Esophagus squamous epithelium (tissue), 5 donors: ENCODE results near the gene THBS3. TPM values are rescaled to one million over a fixed set of nuclear protein-coding genes. Genes with fewer than 3 reads are reported as not detected.

ENCODE experiments used
- DNase-seq: peaks from one replicate; lab custom pipeline; 2025; lab: John Stamatoyannopoulos, UW
- H3K27ac ChIP-seq, 4 donors: fragments of 200-600 bp; sonication (generic); one replicate each; pipeline ENCODE4 v1.5.1; 2016 to 2019; ENCODE audit warnings: mild to moderate bottlenecking in 1 of 4
- H3K27me3 ChIP-seq, 4 donors: fragments of 200-600 bp; sonication (generic); 1 replicate in 3 of 4; 2 replicates in 1 of 4; pipeline versions ENCODE4 v1.5.1 to v1.6.0; 2017 to 2021; ENCODE audit warnings: antibody characterized with exemption in 1 of 4
- H3K36me3 ChIP-seq, 3 donors: fragments of 200-600 bp; sonication (generic); one replicate each; pipeline ENCODE4 v1.5.1; 2016 to 2019
- H3K4me1 ChIP-seq, 3 donors: fragments of 200-600 bp; sonication (generic); one replicate each; pipeline ENCODE4 v1.5.1; 2017 to 2019
- H3K4me3 ChIP-seq, 4 donors: fragments of 200-600 bp; sonication (generic); 1 replicate in 3 of 4; 2 replicates in 1 of 4; pipeline ENCODE4 v1.5.1; 2016 to 2019; ENCODE audit warnings: mild to moderate bottlenecking in 2 of 4, moderate library complexity in 1 of 4
- H3K9me3 ChIP-seq, 3 donors: fragments of 200-600 bp; sonication (generic); one replicate each; pipeline ENCODE4 v1.5.1; 2016 to 2019
- CTCF ChIP-seq, 6 experiments: fragments of 450-650 bp in 4 of 6; fragments of 200-600 bp in 2 of 6; sonication (generic) in 2 of 6; IDR thresholded peaks; one replicate each; pipeline ENCODE4 v1.5.1; 2016 to 2019; ENCODE audit warnings: antibody characterized with exemption in 6 of 6, mild to moderate bottlenecking in 4 of 6, moderate library complexity in 4 of 6
- POLR2A ChIP-seq, 4 donors: fragments of 450-650 bp; IDR thresholded peaks; one replicate each; pipeline ENCODE4 v1.6.1; 2017; ENCODE audit warnings: antibody characterized with exemption in 4 of 4, mild to moderate bottlenecking in 4 of 4, moderate library complexity in 3 of 4
- WGBS, 2 donors: methylation state at CpG; one replicate each; pipeline ENCODE4 v1.1.5; 2018; 5-methylcytosine and 5-hydroxymethylcytosine counted together
- intact Hi-C: fragments of 100-400 bp; cut with DNase I; formaldehyde crosslinking; loops from one replicate; pipeline ENCODE4 v1.15.0; 2022
- total RNA-seq, 4 donors: library from RNA; depleted of rRNA; stranded (reverse); fragments of >200 nt; gene quantifications; one replicate each; pipeline ENCODE4 v1.1.0, GENCODE V29; 2016
- donor health status: DM: yes; HTN: yes; CAD: no.

Gene THBS3
- total RNA-seq, 4 donors from 2014 or later: 8.7 to 18.5 (median 11.1) TPM

DNA sequence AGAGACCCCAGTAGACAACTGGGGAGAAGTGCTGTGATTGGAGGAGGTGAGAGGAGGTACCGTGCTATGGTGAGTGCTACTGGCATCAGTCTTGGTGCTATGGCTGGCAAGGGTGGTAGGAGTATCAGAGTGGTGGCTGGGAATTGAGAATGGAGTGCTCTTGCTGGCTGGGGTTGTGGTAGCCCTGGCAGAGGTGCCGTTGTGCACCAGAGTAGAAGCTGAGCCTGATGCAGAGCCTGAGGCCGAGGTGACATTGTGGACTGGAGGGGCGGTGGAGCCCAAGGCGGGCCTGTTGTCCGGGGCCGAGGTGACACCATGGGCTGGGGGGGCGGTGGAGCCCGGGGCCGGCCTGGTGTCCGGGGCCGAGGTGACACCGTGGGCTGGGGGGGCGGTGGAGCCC, 19.4 kb downstream of the THBS3 start:
- Histone ChIP-seq H3K27me3 (no peaks in the 10 kb centered on the region), H3K9me3 (no peaks in the 10 kb centered on the region), H3K4me3 (no peak overlapping the region), H3K4me1 (peaks cover 13 to 52% (median 23%) of the 10 kb centered on the region in 3 donors), H3K36me3 (no peaks in the 10 kb centered on the region), H3K27ac (no peak overlapping the region)
- 74 to 91% methylated on average over 1 to 3 of the region's 14 CpGs for WGBS, 2 donors
- no peak for TF ChIP-seq CTCF (IDR thresholded peaks at IDR 0.05)
- no peak for TF ChIP-seq POLR2A (IDR thresholded peaks at IDR 0.05)
- no peak for DNase-seq
- intact Hi-C loops: no loop called here

GRCh38 chr1:155187456-155187891, 20.2 kb downstream of the THBS3 start:
- 77 to 86% methylated on average over 12 to 16 of the region's 16 CpGs for WGBS, 2 donors
- H3K4me3 ChIP-seq: peak overlapping the region in 1 of 4 donors; percentile 9

DNA sequence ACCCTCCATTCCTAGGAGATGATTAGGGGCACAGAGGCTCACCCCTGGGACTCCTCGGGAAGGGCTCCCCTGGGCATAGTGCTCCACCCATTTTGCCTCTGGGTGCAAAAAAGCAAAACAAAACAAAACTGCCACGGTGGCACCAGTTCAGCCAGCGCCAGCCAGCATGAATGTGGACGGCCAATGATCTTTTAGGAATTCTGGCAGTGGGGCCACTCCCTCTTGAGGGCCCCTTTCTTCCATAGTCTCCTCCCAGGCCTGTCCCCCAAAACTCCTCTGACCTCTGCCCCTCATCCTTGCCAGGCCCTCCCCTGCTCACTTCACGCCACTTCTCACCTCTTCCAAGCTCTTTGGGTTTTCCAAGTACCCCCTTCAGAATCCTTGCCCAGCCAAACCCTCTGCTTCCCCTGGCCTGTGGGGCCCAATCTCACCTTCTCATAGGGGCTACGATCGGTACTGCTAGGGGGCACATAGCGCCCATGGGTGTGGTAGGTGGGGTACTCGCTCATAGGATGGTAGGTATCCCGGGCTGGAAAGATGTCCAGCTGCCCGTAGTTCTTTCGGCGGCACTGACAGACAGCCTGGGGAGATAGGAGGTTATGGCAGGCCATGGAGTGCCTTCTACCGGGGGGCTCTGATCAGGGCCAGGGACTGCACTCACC, 20.8 kb downstream of the THBS3 start:
- WGBS, 2 donors: 38 to 56% methylated on average over 4 to 7 of the region's 14 CpGs
- intact Hi-C loops: no loop called here
- peak overlapping the region in 1 of 4 donors; percentile 9 for H3K4me3 ChIP-seq
- DNase-seq: no peak
- no peaks in the 10 kb centered on the region for H3K9me3 ChIP-seq
- H3K36me3 ChIP-seq: no peaks in the 10 kb centered on the region
- H3K4me1 ChIP-seq: peaks cover under 1 to 38% (median 14%) of the 10 kb centered on the region in 3 donors
- no peaks in the 10 kb centered on the region for H3K27me3 ChIP-seq
- no peak for TF ChIP-seq POLR2A (IDR thresholded peaks at IDR 0.05)
- no peak for TF ChIP-seq CTCF (IDR thresholded peaks at IDR 0.05)
- H3K27ac ChIP-seq: peak overlapping the region in 2 of 4 donors; percentile 32 to 73

More at GRCh38 chr1:155187456-155187891, 20.2 kb downstream of the THBS3 start:
- TF ChIP-seq CTCF (IDR thresholded peaks at IDR 0.05) (no peak), POLR2A (IDR thresholded peaks at IDR 0.05) (no peak)
- intact Hi-C loops: no loop called here
- no peak for DNase-seq
- no peaks in the 10 kb centered on the region for H3K27me3 ChIP-seq
- H3K36me3 ChIP-seq: no peaks in the 10 kb centered on the region
- H3K27ac ChIP-seq: no peak overlapping the region
- H3K4me1 ChIP-seq: peaks cover 5 to 44% (median 15%) of the 10 kb centered on the region in 3 donors
- H3K9me3 ChIP-seq: no peaks in the 10 kb centered on the region

DNA sequence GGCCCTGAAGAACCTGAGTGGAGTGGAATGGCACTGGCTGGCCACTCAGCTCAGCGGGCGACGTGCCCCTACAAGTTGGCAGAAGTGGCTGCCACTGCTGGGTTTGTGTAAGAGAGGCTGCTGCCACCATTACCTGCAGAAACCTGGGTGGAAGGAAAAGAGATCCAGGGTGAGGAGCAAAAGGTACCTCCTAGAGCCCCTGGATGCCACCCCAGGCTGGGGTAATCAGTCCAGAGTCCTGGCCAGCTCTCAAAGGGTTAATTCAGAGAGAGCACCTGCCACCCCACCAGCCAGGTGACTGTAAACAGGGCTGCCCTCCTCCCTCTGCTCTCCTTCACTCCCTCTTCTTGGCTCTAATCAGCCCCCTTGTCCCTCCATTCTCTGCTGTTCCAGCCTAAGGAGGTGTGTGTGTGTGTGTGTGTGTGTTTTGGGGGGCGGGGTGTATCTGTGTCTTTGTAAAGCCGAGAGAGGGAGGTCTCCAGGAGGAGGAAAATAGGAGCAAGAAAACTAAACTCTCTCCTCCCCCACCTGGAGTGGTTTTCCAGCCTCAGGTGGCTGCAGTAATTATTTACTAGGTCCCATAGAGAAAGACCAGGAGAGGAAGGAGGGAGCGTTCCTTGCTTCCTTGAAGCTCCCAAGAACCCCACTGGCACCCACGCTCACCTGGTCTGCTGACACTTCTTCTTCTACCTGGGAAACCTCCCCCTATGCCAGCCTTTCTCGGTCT, 21.5 kb downstream of the THBS3 start:
- peak overlapping the region in 1 of 4 donors; percentile 9 for H3K4me3 ChIP-seq
- no peak for TF ChIP-seq POLR2A (IDR thresholded peaks at IDR 0.05)
- TF ChIP-seq CTCF (IDR thresholded peaks at IDR 0.05): no peak
- 7 to 68% methylated on average over 3 to 4 of the region's 8 CpGs for WGBS, 2 donors

DNA sequence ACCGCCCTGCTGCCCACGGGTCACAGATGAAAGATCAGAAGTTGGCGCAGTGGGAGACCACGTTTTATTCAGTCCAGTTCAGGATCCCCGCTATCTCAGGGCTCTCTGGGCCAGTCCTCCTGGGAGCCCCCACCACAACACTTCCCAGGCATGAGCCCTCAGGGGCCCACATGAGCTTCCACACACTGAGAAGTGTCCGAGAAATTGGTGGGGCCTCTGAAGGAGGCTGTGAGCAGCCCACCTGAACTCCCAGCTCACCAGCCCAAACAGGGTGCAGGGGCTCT, 22.0 kb downstream of the THBS3 start:
- 51 to 92% methylated on average over 2 to 4 of the region's 6 CpGs for WGBS, 2 donors
- H3K4me1 ChIP-seq: peaks cover 0 to 42% (median 14%) of the 10 kb centered on the region in 3 donors
- no peak for DNase-seq

More for the DNA sequence above, 21.5 kb downstream of the THBS3 start:
- peak overlapping the region in 2 of 4 donors; percentile 32 to 73 for H3K27ac ChIP-seq
- peaks cover 0 to 37% (median 14%) of the 10 kb centered on the region in 3 donors for H3K4me1 ChIP-seq
- H3K9me3 ChIP-seq: no peaks in the 10 kb centered on the region
- no peaks in the 10 kb centered on the region for H3K27me3 ChIP-seq
- intact Hi-C loops: no loop called here
- DNase-seq: no peak
- no peaks in the 10 kb centered on the region for H3K36me3 ChIP-seq

More for the DNA sequence above, 22.0 kb downstream of the THBS3 start:
- no peak for TF ChIP-seq CTCF (IDR thresholded peaks at IDR 0.05)
- TF ChIP-seq POLR2A (IDR thresholded peaks at IDR 0.05): no peak
- Histone ChIP-seq H3K36me3 (no peaks in the 10 kb centered on the region), H3K9me3 (no peaks in the 10 kb centered on the region), H3K4me3 (no peak overlapping the region), H3K27me3 (no peaks in the 10 kb centered on the region), H3K27ac (peak overlapping the region in 2 of 4 donors; percentile 64 to 73)
- intact Hi-C loops: no loop called here
